GM23338 (cell line): Measurements from ENCODE around the gene LSM3. TPM values are rescaled to one million over a fixed set of nuclear protein-coding genes. Genes with fewer than 3 reads are reported as not detected.

ENCODE experiments used
- ATAC-seq: fragments of 200-7000 bp; cut with Tn5 transposase; 3 replicates; pipeline ENCODE4 v1.9.1; 2020
- DNase-seq: peaks from one replicate; pipeline ENCODE4 v3.0.0-alpha.2; 2015; ENCODE audit warnings: low spot score
- H2AFZ ChIP-seq: fragments of 200-600 bp; sonication (generic); 2 replicates; pipeline ENCODE4 v1.8.0; 2016; ENCODE audit warnings: antibody characterized with exemption, mild to moderate bottlenecking, moderate library complexity
- H3F3A ChIP-seq: fragments of 200-600 bp; sonication (generic); replicated peaks from 2 replicates; pipeline ENCODE4 v1.8.0; 2017; ENCODE audit warnings: antibody characterized with exemption, mixed run types, low read depth
- H3K27ac ChIP-seq: fragments of 200-600 bp; sonication (generic); 2 replicates; pipeline ENCODE4 v1.6.1; 2016; ENCODE audit warnings: low read depth
- H3K27me3 ChIP-seq: fragments of 200-600 bp; sonication (generic); 2 replicates; pipeline ENCODE4 v1.8.0; 2016; ENCODE audit warnings: mild to moderate bottlenecking, mixed run types, moderate library complexity; ENCODE audit not compliant: insufficient read depth
- H3K36me3 ChIP-seq: fragments of 200-600 bp; sonication (generic); 2 replicates; pipeline ENCODE4 v1.8.0; 2016; ENCODE audit warnings: mild to moderate bottlenecking; ENCODE audit not compliant: insufficient read depth
- H3K4me1 ChIP-seq: fragments of 200-600 bp; sonication (generic); 2 replicates; pipeline ENCODE4 v1.8.0; 2016; ENCODE audit warnings: mild to moderate bottlenecking, moderate library complexity; ENCODE audit not compliant: insufficient read depth
- H3K4me2 ChIP-seq: fragments of 200-600 bp; sonication (generic); 2 replicates; pipeline ENCODE4 v1.7.1; 2017; ENCODE audit warnings: mixed run types
- H3K4me3 ChIP-seq: fragments of 200-600 bp; sonication (generic); 2 replicates; pipeline ENCODE4 v1.6.1; 2016; ENCODE audit warnings: mixed run types
- H3K79me2 ChIP-seq: fragments of 200-600 bp; sonication (generic); replicated peaks from 2 replicates; pipeline ENCODE4 v1.8.0; 2017; ENCODE audit warnings: mild to moderate bottlenecking; ENCODE audit not compliant: insufficient read depth
- H3K9me2 ChIP-seq: fragments of 200-600 bp; sonication (generic); 2 replicates; pipeline ENCODE4 v1.8.0; 2017; ENCODE audit not compliant: insufficient read depth
- H4K20me1 ChIP-seq: fragments of 200-600 bp; sonication (generic); replicated peaks from 2 replicates; pipeline ENCODE4 v1.8.0; 2017; ENCODE audit warnings: mild to moderate bottlenecking; ENCODE audit not compliant: insufficient read depth
- H3K27ac Mint-ChIP-seq: 2 replicates; pipeline ENCODE4 v1.8.0; 2020; ENCODE audit warnings: inconsistent platforms, mild to moderate bottlenecking, moderate library complexity, mixed read lengths
- H3K27me3 Mint-ChIP-seq: 3 replicates; pipeline ENCODE4 v1.8.0; 2022; ENCODE audit warnings: low read depth, mild to moderate bottlenecking, moderate library complexity, mixed read lengths, inconsistent platforms; ENCODE audit not compliant: insufficient read depth, poor library complexity
- H3K36me3 Mint-ChIP-seq: 3 replicates; pipeline ENCODE4 v1.8.0; 2021; ENCODE audit warnings: low read depth, mild to moderate bottlenecking, inconsistent platforms, moderate library complexity, mixed read lengths
- H3K4me1 Mint-ChIP-seq: 3 replicates; pipeline ENCODE4 v1.8.0; 2020; ENCODE audit warnings: mild to moderate bottlenecking, inconsistent platforms, mixed read lengths
- H3K4me3 Mint-ChIP-seq: 3 replicates; pipeline ENCODE4 v1.8.0; 2021; ENCODE audit warnings: moderate library complexity, mild to moderate bottlenecking, inconsistent platforms, mixed read lengths
- H3K9me3 Mint-ChIP-seq: 3 replicates; pipeline ENCODE4 v1.8.0; 2020; ENCODE audit warnings: moderate library complexity, mild to moderate bottlenecking, inconsistent platforms, mixed read lengths
- CREB1 ChIP-seq: fragments of 250-450 bp; sonication (Bioruptor Pico); IDR thresholded peaks from 2 replicates; pipeline ENCODE4 v1.5.0; 2020; ENCODE audit warnings: low read depth, mild to moderate bottlenecking, moderate library complexity
- CTCF ChIP-seq, 2 experiments: fragments of 200-600 bp in 1 of 2; sonication (generic) in 1 of 2; conservative IDR thresholded peaks; 2 replicates each; pipeline versions ENCODE4 v1.5.1 to v1.6.1; 2016 to 2017; ENCODE audit warnings: antibody characterized with exemption in 2 of 2, low read depth in 2 of 2, mild to moderate bottlenecking in 2 of 2, moderate library complexity in 1 of 2
- ETS1 ChIP-seq: IDR thresholded peaks from 2 replicates; pipeline ENCODE4 v1.6.1; 2016; ENCODE audit warnings: antibody characterized with exemption
- EZH2 ChIP-seq: fragments of 200-600 bp; sonication (generic); IDR thresholded peaks from one replicate; pipeline ENCODE4 v1.8.0; 2017; ENCODE audit warnings: antibody characterized with exemption, mild to moderate bottlenecking, low read depth; ENCODE audit not compliant: unreplicated experiment
- EZH2phosphoT487 ChIP-seq: fragments of 200-600 bp; sonication (generic); IDR thresholded peaks from one replicate; pipeline ENCODE4 v1.8.1; 2018; ENCODE audit warnings: antibody characterized with exemption; ENCODE audit not compliant: unreplicated experiment
- NANOG ChIP-seq: IDR thresholded peaks from 2 replicates; pipeline ENCODE4 v1.6.1; 2016; ENCODE audit warnings: antibody characterized with exemption, borderline replicate concordance
- POLR2AphosphoS5 ChIP-seq: IDR thresholded peaks from 2 replicates; pipeline ENCODE4 v1.6.1; 2016; ENCODE audit warnings: antibody characterized with exemption, low read depth
- REST ChIP-seq: IDR thresholded peaks from one replicate; pipeline ENCODE4 v1.6.1; 2018; ENCODE audit warnings: antibody characterized with exemption; ENCODE audit not compliant: unreplicated experiment
- STAT1 ChIP-seq: IDR thresholded peaks from one replicate; pipeline ENCODE4 v1.6.1; 2016; ENCODE audit warnings: antibody characterized with exemption; ENCODE audit not compliant: unreplicated experiment
- ZNF114 ChIP-seq: fragments of 250-450 bp; sonication (Bioruptor Pico); IDR thresholded peaks from 2 replicates; pipeline ENCODE4 v1.5.0; 2020; ENCODE audit warnings: mild to moderate bottlenecking, moderate library complexity
- polyA plus RNA-seq: library from polyadenylated mRNA; unstranded; fragments of >200 nt; fragmentation: Nextera tagmentation; extraction: Ambion mirVana; gene quantifications from 2 replicates; pipeline ENCODE4 v1.2.1, GENCODE V29; 2016
- total RNA-seq: library from RNA; depleted of rRNA; stranded (reverse); fragments of >200 nt; shearing (Covaris generic); gene quantifications from 2 replicates; pipeline ENCODE4 v1.2.3, GENCODE V29; 2014

LSM3 gene
- total and polyA plus RNA-seq, 2 experiments from 2014 or later = 20.1 to 71.5 TPM

GRCh38 chr3:14248477-14248848 lies 69.8 kb downstream of the LSM3 start:
- H3K4me1 Mint-ChIP-seq = no peaks in the 10 kb centered on the region
- Histone ChIP-seq H3K9me2 (0 out of 2 replicates have a peak, but pooled peaks cover 2% of the 10 kb centered on the region), H3K36me3 (no peaks in the 10 kb centered on the region), H3K27me3 (no peaks in the 10 kb centered on the region), H4K20me1 (no peaks in the 10 kb centered on the region), H3K27ac (no peak overlapping the region), H3F3A (no peaks in the 10 kb centered on the region), H3K79me2 (no peaks in the 10 kb centered on the region), H3K4me3 (no peak overlapping the region), H2AFZ (no peak overlapping the region), H3K4me2 (no peak overlapping the region), H3K4me1 (no peaks in the 10 kb centered on the region)
- H3K4me3 Mint-ChIP-seq = no peak overlapping the region
- H3K36me3 Mint-ChIP-seq = no peaks in the 10 kb centered on the region; the same call in 2 of the 3 replicates
- DNase-seq = no peak
- no peaks in the 10 kb centered on the region for H3K9me3 Mint-ChIP-seq
- peaks cover 7% of the 10 kb centered on the region for H3K27me3 Mint-ChIP-seq
- no peak overlapping the region for H3K27ac Mint-ChIP-seq
- TF ChIP-seq EZH2 (no peak), EZH2phosphoT487 (no peak), NANOG (no peak), REST (no peak), STAT1 (no peak), CTCF (conservative IDR thresholded peaks at IDR 0.05; ENCODE audit: low read depth in 2 of 2) (no peak)
- ATAC-seq = no peak

- H3F3A ChIP-seq = no peaks in the 10 kb centered on the region
- H4K20me1 ChIP-seq = no peaks in the 10 kb centered on the region
- H2AFZ ChIP-seq = no peak overlapping the region
- no peak overlapping the region for H3K4me2 ChIP-seq
- no peak for DNase-seq
- no peak overlapping the region for H3K27ac Mint-ChIP-seq
- no peaks in the 10 kb centered on the region for H3K4me1 Mint-ChIP-seq
- H3K36me3 ChIP-seq = no peaks in the 10 kb centered on the region
- H3K27me3 Mint-ChIP-seq = peaks cover 10% of the 10 kb centered on the region
- H3K9me3 Mint-ChIP-seq = no peaks in the 10 kb centered on the region
- H3K4me3 ChIP-seq = no peak overlapping the region
- no peak for ATAC-seq
- H3K9me2 ChIP-seq = 0 out of 2 replicates have a peak, but pooled peaks cover 2% of the 10 kb centered on the region
- no peak overlapping the region for H3K4me3 Mint-ChIP-seq
- no peak overlapping the region for H3K27ac ChIP-seq
- no peaks in the 10 kb centered on the region for H3K27me3 ChIP-seq
- H3K36me3 Mint-ChIP-seq = no peaks in the 10 kb centered on the region; the same call in 2 of the 3 replicates
- no peaks in the 10 kb centered on the region for H3K4me1 ChIP-seq
- no peaks in the 10 kb centered on the region for H3K79me2 ChIP-seq
- TF ChIP-seq EZH2phosphoT487 (no peak), CTCF (conservative IDR thresholded peaks at IDR 0.05; ENCODE audit: low read depth in 2 of 2) (no peak), POLR2AphosphoS5 (no peak), REST (no peak), ETS1 (no peak), STAT1 (no peak), CREB1 (CRISPR knock-in tag) (no peak), ZNF114 (CRISPR knock-in tag) (no peak)
These were observed 70.4 kb downstream of the LSM3 start for GRCh38 chr3:14248849-14249523.
